Liver (tissue), 9 donors: ENCODE results near the gene HMMR. TPM values are rescaled to one million over a fixed set of nuclear protein-coding genes. Genes with fewer than 3 reads are reported as not detected.
A peak's percentile ranks its signal among the peaks of the same experiment; 100 is the strongest.

ENCODE experiments used
- DNase-seq: peaks from one replicate; pipeline ENCODE4 v3.0.0-alpha.2; 2017; ENCODE audit warnings: low spot score
- H3K27ac ChIP-seq, 2 donors: one replicate each; pipeline ENCODE4 v1.7.0; 2013; ENCODE audit warnings: inconsistent platforms in 2 of 2, low read length in 2 of 2, control low read depth in 1 of 2, low read depth in 1 of 2, mild to moderate bottlenecking in 1 of 2
- H3K27me3 ChIP-seq, 4 donors: one replicate each; pipeline versions ENCODE4 v1.6.1 to v1.7.0; 2013; ENCODE audit warnings: low read length in 3 of 4, inconsistent platforms in 1 of 4, mild to moderate bottlenecking in 1 of 4, moderate library complexity in 1 of 4; ENCODE audit not compliant: control insufficient read depth in 4 of 4, insufficient read depth in 4 of 4
- H3K36me3 ChIP-seq, 4 donors: one replicate each; pipeline versions ENCODE4 v1.6.1 to v1.7.0; 2013; ENCODE audit warnings: low read length in 3 of 4, mild to moderate bottlenecking in 3 of 4, low read depth in 1 of 4, moderate library complexity in 1 of 4; ENCODE audit not compliant: control insufficient read depth in 4 of 4, insufficient read depth in 3 of 4
- H3K4me1 ChIP-seq, 4 donors: one replicate each; pipeline versions ENCODE4 v1.6.1 to v1.7.0; 2013; ENCODE audit warnings: low read length in 3 of 4, mild to moderate bottlenecking in 3 of 4, moderate library complexity in 1 of 4; ENCODE audit not compliant: control insufficient read depth in 4 of 4, insufficient read depth in 4 of 4
- H3K4me3 ChIP-seq, 3 donors: one replicate each; pipeline versions ENCODE4 v1.6.1 to v1.7.0; 2013; ENCODE audit warnings: low read length in 3 of 3, control low read depth in 1 of 3, low read depth in 1 of 3, mild to moderate bottlenecking in 1 of 3
- H3K9ac ChIP-seq, 2 donors: one replicate each; pipeline ENCODE4 v1.7.0; 2013; ENCODE audit warnings: low read length in 2 of 2, mild to moderate bottlenecking in 2 of 2, moderate library complexity in 2 of 2, control low read depth in 1 of 2, low read depth in 1 of 2
- H3K9me3 ChIP-seq, 4 donors: one replicate each; pipeline versions ENCODE4 v1.6.1 to v1.7.0; 2013; ENCODE audit warnings: low read length in 3 of 4; ENCODE audit not compliant: control insufficient read depth in 4 of 4
- ATF3 ChIP-seq: IDR thresholded peaks from 2 replicates; pipeline ENCODE4 v1.6.1; 2016; ENCODE audit warnings: antibody characterized with exemption
- CTCF ChIP-seq: fragments of 150-350 bp; IDR thresholded peaks from 2 replicates; pipeline ENCODE4 v1.5.1; 2017; ENCODE audit warnings: improper control_type of control experiment, low read depth, low read length; ENCODE audit not compliant: missing input control
- EGR1 ChIP-seq, 2 donors: IDR thresholded peaks; 2 replicates each; pipeline ENCODE4 v1.6.1; 2016 to 2018; ENCODE audit warnings: antibody characterized with exemption in 2 of 2, low read depth in 2 of 2
- FOXA1 ChIP-seq: IDR thresholded peaks from 2 replicates; pipeline ENCODE4 v1.6.1; 2016; ENCODE audit warnings: antibody characterized with exemption
- FOXA2 ChIP-seq: IDR thresholded peaks from 2 replicates; pipeline ENCODE4 v1.6.1; 2016; ENCODE audit warnings: antibody characterized with exemption
- GABPA ChIP-seq, 2 donors: IDR thresholded peaks in 1 of 2; conservative IDR thresholded peaks in 1 of 2; 2 replicates each; pipeline ENCODE4 v1.6.1; 2016; ENCODE audit warnings: antibody characterized with exemption in 2 of 2, mild to moderate bottlenecking in 1 of 2, moderate library complexity in 1 of 2
- HNF4A ChIP-seq, 2 donors: conservative IDR thresholded peaks; 2 replicates each; pipeline ENCODE4 v1.6.1; 2016; ENCODE audit warnings: antibody characterized with exemption in 2 of 2, mild to moderate bottlenecking in 2 of 2
- HNF4G ChIP-seq: IDR thresholded peaks from 2 replicates; pipeline ENCODE4 v1.6.1; 2016; ENCODE audit warnings: antibody characterized with exemption
- JUND ChIP-seq, 2 donors: IDR thresholded peaks; 2 replicates each; pipeline ENCODE4 v1.6.1; 2016; ENCODE audit warnings: antibody characterized with exemption in 2 of 2
- MAX ChIP-seq: IDR thresholded peaks from 2 replicates; pipeline ENCODE4 v1.6.1; 2016; ENCODE audit warnings: antibody characterized with exemption
- NR2F2 ChIP-seq: IDR thresholded peaks from 2 replicates; pipeline ENCODE4 v1.6.1; 2016; ENCODE audit warnings: antibody characterized with exemption
- RAD21 ChIP-seq, 2 donors: IDR thresholded peaks; 2 replicates each; pipeline ENCODE4 v1.6.1; 2016; ENCODE audit warnings: antibody characterized with exemption in 2 of 2, mild to moderate bottlenecking in 2 of 2
- REST ChIP-seq: IDR thresholded peaks from 2 replicates; pipeline ENCODE4 v1.6.1; 2016; ENCODE audit warnings: antibody characterized with exemption, mild to moderate bottlenecking
- RXRA ChIP-seq, 2 donors: IDR thresholded peaks; 2 replicates each; pipeline ENCODE4 v1.6.1; 2017 to 2018; ENCODE audit warnings: antibody characterized with exemption in 2 of 2, mild to moderate bottlenecking in 1 of 2
- SP1 ChIP-seq: IDR thresholded peaks from 2 replicates; pipeline ENCODE4 v1.6.1; 2018; ENCODE audit warnings: antibody characterized with exemption, mild to moderate bottlenecking
- TAF1 ChIP-seq: conservative IDR thresholded peaks from 2 replicates; pipeline ENCODE4 v1.6.1; 2016; ENCODE audit warnings: antibody characterized with exemption, mild to moderate bottlenecking
- YY1 ChIP-seq: IDR thresholded peaks from 2 replicates; pipeline ENCODE4 v1.6.1; 2016; ENCODE audit warnings: antibody characterized with exemption, mild to moderate bottlenecking
- ZBTB33 ChIP-seq: IDR thresholded peaks from 2 replicates; pipeline ENCODE4 v1.6.1; 2016; ENCODE audit warnings: antibody characterized with exemption
- WGBS: extraction: QIAGEN DNeasy Blood & Tissue Kit; methylation state at CpG from one replicate; pipeline ENCODE4 v1.1.7; 2013; 5-methylcytosine and 5-hydroxymethylcytosine counted together
- polyA plus RNA-seq, 2 donors: library from polyadenylated mRNA; stranded (reverse) in 1 of 2; unstranded in 1 of 2; fragments of 200-250 nt in 1 of 2; fragments of >200 nt in 1 of 2; fragmentation: Nextera tagmentation in 1 of 2; extraction: Ambion mirVana in 1 of 2; gene quantifications; one replicate each; pipeline versions ENCODE4 v1.2.1 to v1.2.3, GENCODE V29; 2013 to 2015
- total RNA-seq, 2 donors: library from RNA; depleted of rRNA; stranded (reverse); fragments of >200 nt; gene quantifications; one replicate each; pipeline ENCODE4 v1.2.3, GENCODE V29; 2014
- donor health status: healthy.
- donor health status: healthy.
- donor health status: healthy.
- donor health status: healthy.
- donor health status: healthy.

Gene HMMR
- total and polyA plus RNA-seq, 4 donors: 0.33 to 48.5 (median 2.3) TPM

- TF ChIP-seq REST: no peak
- no peak for TF ChIP-seq ZBTB33
- TF ChIP-seq JUND (IDR thresholded peaks at IDR 0.05): peak in 1 of 2 donors; percentile 53
- peak; percentile 76 to 81 for TF ChIP-seq HNF4A (conservative IDR thresholded peaks at IDR 0.05)
- TF ChIP-seq SP1: peak; percentile 76
These were observed 27.9 kb upstream of the HMMR start (continued) for GRCh38 chr5:163432544-163432943.

GRCh38 chr5:163433271-163433670, 27.2 kb upstream of the HMMR start:
- no peaks in the 10 kb centered on the region for H3K9me3 ChIP-seq
- peak overlapping the region; percentile 67 to 68 for H3K27ac ChIP-seq
- H3K36me3 ChIP-seq: no peaks in the 10 kb centered on the region
- DNase-seq: no peak
- H3K9ac ChIP-seq: no peak overlapping the region
- TF ChIP-seq EGR1 (IDR thresholded peaks at IDR 0.05; ENCODE audit: low read depth in 2 of 2) (no peak), RXRA (IDR thresholded peaks at IDR 0.05) (peak; percentile 54 to 65), ZBTB33 (no peak), MAX (peak; percentile 27), FOXA2 (no peak), TAF1 (no peak), SP1 (peak; percentile 45), HNF4A (conservative IDR thresholded peaks at IDR 0.05) (peak; percentile 42 to 46), NR2F2 (no peak), FOXA1 (no peak), GABPA (IDR thresholded peaks at IDR 0.05 in 1 of 2, conservative IDR thresholded peaks at IDR 0.05 in 1 of 2) (no peak), RAD21 (IDR thresholded peaks at IDR 0.05) (no peak), ATF3 (no peak), JUND (IDR thresholded peaks at IDR 0.05) (peak in 1 of 2 donors; percentile 30), REST (peak; percentile 25), HNF4G (no peak), YY1 (peak; percentile 12), CTCF (no peak)
- WGBS: 22% methylated on average over 5 of the region's 5 CpGs
- no peaks in the 10 kb centered on the region for H3K27me3 ChIP-seq
- no peak overlapping the region for H3K4me3 ChIP-seq
- peaks cover 1 to 42% (median 20%) of the 10 kb centered on the region in 4 donors for H3K4me1 ChIP-seq
